Thoracic aorta (tissue), 2 donors: ENCODE results near the gene TRPM4. TPM values are rescaled to one million over a fixed set of nuclear protein-coding genes. Genes with fewer than 3 reads are reported as not detected.

ENCODE experiments used
- ATAC-seq: fragments of 150-250 bp; one replicate; pipeline ENCODE4 v1.8.0; 2017; ENCODE audit warnings: low read depth; ENCODE audit not compliant: insufficient number of reproducible peaks, low FRiP score
- DNase-seq: peaks from one replicate; pipeline ENCODE4 v3.0.0-alpha.2; 2020; ENCODE audit warnings: low spot score
- H3K27ac ChIP-seq, 2 donors: fragments of 200-600 bp; sonication (generic); 1 replicate in 1 of 2; 2 replicates in 1 of 2; pipeline ENCODE4 v1.5.1; 2016; ENCODE audit warnings: mild to moderate bottlenecking in 2 of 2, moderate library complexity in 2 of 2
- H3K27me3 ChIP-seq: fragments of 200-600 bp; sonication (generic); replicated peaks from 2 replicates; pipeline ENCODE4 v1.6.0; 2016; ENCODE audit warnings: mild to moderate bottlenecking; ENCODE audit not compliant: insufficient read depth
- H3K36me3 ChIP-seq: fragments of 200-600 bp; sonication (generic); one replicate; pipeline ENCODE4 v1.5.1; 2016
- H3K4me1 ChIP-seq, 2 donors: fragments of 200-600 bp; sonication (generic); 1 replicate in 1 of 2; 2 replicates in 1 of 2; pipeline versions ENCODE4 v1.5.1 to v1.6.0; 2016; ENCODE audit warnings: low read depth in 2 of 2, mild to moderate bottlenecking in 1 of 2; ENCODE audit not compliant: control insufficient read depth in 1 of 2
- H3K4me3 ChIP-seq: fragments of 200-600 bp; sonication (generic); 2 replicates; pipeline ENCODE4 v1.5.1; 2016; ENCODE audit warnings: mild to moderate bottlenecking
- H3K9me3 ChIP-seq: fragments of 200-600 bp; sonication (generic); 2 replicates; pipeline ENCODE4 v1.5.1; 2016
- total RNA-seq, 2 donors: library from RNA; depleted of rRNA; stranded (reverse); fragments of >200 nt; gene quantifications; one replicate each; pipeline versions ENCODE4 v1.1.0 to v1.2.3, GENCODE V29; 2016
- TF ChIP-seq, protein P1 (sequence below): fragments of 200-600 bp; sonication (generic); IDR thresholded peaks from one replicate; pipeline ENCODE4 v1.5.1; 2019; ENCODE audit warnings: antibody characterized with exemption

The TRPM4 gene
- total RNA-seq, 2 donors from 2014 or later: 48.3 to 65.9 TPM

DNA sequence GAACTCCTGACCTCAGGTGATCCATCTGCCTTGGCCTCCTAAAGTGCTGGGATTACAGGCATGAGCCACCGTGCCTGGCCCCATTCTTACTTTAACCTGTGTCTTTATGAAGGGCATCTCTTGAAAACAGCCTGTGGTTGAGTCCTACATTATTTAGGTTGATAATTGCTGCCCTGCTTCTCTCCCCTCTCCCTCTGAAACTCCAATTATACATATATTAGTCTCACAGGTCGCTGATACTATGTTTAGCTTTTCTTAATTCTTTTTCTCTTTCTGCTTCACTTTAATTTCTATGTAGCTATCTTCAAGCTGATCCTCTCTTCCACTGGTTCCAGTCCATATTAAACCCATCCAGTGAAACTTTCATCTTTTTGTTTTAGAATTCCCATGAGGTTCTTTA lies 92.3 kb downstream of the TRPM4 start:
- H3K27ac ChIP-seq: no peak overlapping the region
- no peaks in the 10 kb centered on the region for H3K27me3 ChIP-seq
- no peaks in the 10 kb centered on the region for H3K36me3 ChIP-seq
- TF ChIP-seq, protein P1, sequence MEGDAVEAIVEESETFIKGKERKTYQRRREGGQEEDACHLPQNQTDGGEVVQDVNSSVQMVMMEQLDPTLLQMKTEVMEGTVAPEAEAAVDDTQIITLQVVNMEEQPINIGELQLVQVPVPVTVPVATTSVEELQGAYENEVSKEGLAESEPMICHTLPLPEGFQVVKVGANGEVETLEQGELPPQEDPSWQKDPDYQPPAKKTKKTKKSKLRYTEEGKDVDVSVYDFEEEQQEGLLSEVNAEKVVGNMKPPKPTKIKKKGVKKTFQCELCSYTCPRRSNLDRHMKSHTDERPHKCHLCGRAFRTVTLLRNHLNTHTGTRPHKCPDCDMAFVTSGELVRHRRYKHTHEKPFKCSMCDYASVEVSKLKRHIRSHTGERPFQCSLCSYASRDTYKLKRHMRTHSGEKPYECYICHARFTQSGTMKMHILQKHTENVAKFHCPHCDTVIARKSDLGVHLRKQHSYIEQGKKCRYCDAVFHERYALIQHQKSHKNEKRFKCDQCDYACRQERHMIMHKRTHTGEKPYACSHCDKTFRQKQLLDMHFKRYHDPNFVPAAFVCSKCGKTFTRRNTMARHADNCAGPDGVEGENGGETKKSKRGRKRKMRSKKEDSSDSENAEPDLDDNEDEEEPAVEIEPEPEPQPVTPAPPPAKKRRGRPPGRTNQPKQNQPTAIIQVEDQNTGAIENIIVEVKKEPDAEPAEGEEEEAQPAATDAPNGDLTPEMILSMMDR: no peak
- no peaks in the 10 kb centered on the region for H3K9me3 ChIP-seq
- H3K4me3 ChIP-seq: no peak overlapping the region
- no peak for ATAC-seq
- no peaks in the 10 kb centered on the region for H3K4me1 ChIP-seq
- no peak for DNase-seq

DNA sequence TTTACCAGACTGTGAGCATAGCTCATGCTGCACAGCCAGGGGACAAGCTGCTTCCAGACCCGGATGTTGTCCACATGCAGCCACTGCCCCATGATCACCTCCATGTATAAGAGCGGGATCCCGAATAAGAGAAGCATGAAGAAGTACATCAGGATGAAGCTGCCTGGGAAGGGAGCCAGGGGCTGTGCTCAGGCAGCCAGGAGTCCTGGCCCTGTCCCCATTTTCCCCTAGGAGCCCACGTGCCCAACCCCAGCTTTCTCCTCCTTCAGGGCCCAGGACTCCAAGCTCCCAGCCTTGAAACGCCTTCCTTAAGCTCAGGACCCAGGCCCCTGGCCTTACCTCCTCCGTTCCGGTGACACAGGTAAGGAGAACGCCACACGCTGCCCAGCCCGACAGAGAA lies 98.1 kb downstream of the TRPM4 start:
- H3K36me3 ChIP-seq: no peaks in the 10 kb centered on the region
- DNase-seq: no peak
- H3K9me3 ChIP-seq: peaks cover 7% of the 10 kb centered on the region
- TF ChIP-seq, protein P1: no peak
- no peak for ATAC-seq
- no peaks in the 10 kb centered on the region for H3K27me3 ChIP-seq
- H3K4me3 ChIP-seq: no peak overlapping the region
- no peak overlapping the region for H3K27ac ChIP-seq
- no peaks in the 10 kb centered on the region for H3K4me1 ChIP-seq

GRCh38 chr19:49256691-49257090 lies 99.1 kb downstream of the TRPM4 start:
- H3K4me1 ChIP-seq: no peaks in the 10 kb centered on the region
- DNase-seq (no peak), ATAC-seq (no peak)
- H3K9me3 ChIP-seq: peaks cover 7% of the 10 kb centered on the region
- no peaks in the 10 kb centered on the region for H3K36me3 ChIP-seq
- H3K27me3 ChIP-seq: no peaks in the 10 kb centered on the region
- H3K27ac ChIP-seq: no peak overlapping the region
- no peak overlapping the region for H3K4me3 ChIP-seq
- TF ChIP-seq, protein P1: no peak

Other genes starting within 250 kb of the TRPM4 start
- gene DHDH, start 224.1 kb upstream of the TRPM4 start, total RNA-seq: 1 to 10 TPM in 1 of 2 donors, not detected in 1; 3.7 TPM
- gene BAX, start 202.9 kb upstream of the TRPM4 start, total RNA-seq: 100 to 1,000 TPM in 1 of 2 donors, 10 to 100 TPM in 1; 53.1 to 104 TPM
- gene FTL, start 192.5 kb upstream of the TRPM4 start, total RNA-seq: 1,000 to 10,000 TPM; 3,403 to 7,108 TPM
- 10 to 100 TPM; 30.1 to 44.4 TPM for gene GYS1, start 164.5 kb upstream of the TRPM4 start, total RNA-seq
- 10 to 100 TPM; 51.6 to 52.3 TPM for gene RUVBL2, start 163.9 kb upstream of the TRPM4 start, total RNA-seq
- not detected for gene LHB, start 140.7 kb upstream of the TRPM4 start, total RNA-seq
- not detected for gene CGB3, start 133.5 kb upstream of the TRPM4 start, total RNA-seq
- not detected for gene CGB2, start 125.9 kb upstream of the TRPM4 start, total RNA-seq
- not detected for gene CGB1, start 120.9 kb upstream of the TRPM4 start, total RNA-seq
- not detected for gene CGB5, start 113.9 kb upstream of the TRPM4 start, total RNA-seq
- gene CGB8, start 108.7 kb upstream of the TRPM4 start, total RNA-seq: not detected
- gene CGB7, start 100.0 kb upstream of the TRPM4 start, total RNA-seq: not detected
- not detected for gene NTF4, start 93.0 kb upstream of the TRPM4 start, total RNA-seq
- gene KCNA7, start 85.1 kb upstream of the TRPM4 start, total RNA-seq: not detected
- 100 to 1,000 TPM; 339 to 438 TPM for gene SNRNP70, start 72.3 kb upstream of the TRPM4 start, total RNA-seq
- gene LIN7B, start 43.4 kb upstream of the TRPM4 start, total RNA-seq: 10 to 100 TPM in 1 of 2 donors, not detected in 1; 19.8 TPM
- not detected for gene C19orf73, start 38.6 kb upstream of the TRPM4 start, total RNA-seq
- 1 to 10 TPM; 2.7 to 5.0 TPM for gene PPFIA3, start 38.2 kb upstream of the TRPM4 start, total RNA-seq
- gene HRC, start 2.4 kb upstream of the TRPM4 start, total RNA-seq: 1 to 10 TPM; 2.2 to 6.5 TPM
- gene SLC6A16, start 167.4 kb downstream of the TRPM4 start, total RNA-seq: 1 to 10 TPM; 2.4 to 2.8 TPM
- gene CD37, start 177.6 kb downstream of the TRPM4 start, total RNA-seq: 10 to 100 TPM; 29.8 to 33.0 TPM
- 10 to 100 TPM; 26.4 to 41.3 TPM for gene TEAD2, start 204.6 kb downstream of the TRPM4 start, total RNA-seq
- under 1 TPM in 1 of 2 donors, not detected in 1; 0.95 TPM for gene DKKL1, start 206.1 kb downstream of the TRPM4 start, total RNA-seq
- gene KASH5, start 230.5 kb downstream of the TRPM4 start, total RNA-seq: not detected